Astrocyte (in vitro differentiated cells and primary cell): Measurements from ENCODE around the gene ARMC12. TPM values are rescaled to one million over a fixed set of nuclear protein-coding genes. Genes with fewer than 3 reads are reported as not detected.

Experiments
- DNase-seq: peaks from one replicate; pipeline ENCODE4 v3.0.0-alpha.2; 2010; ENCODE audit warnings: low read depth
- FAIRE-seq: peaks from 2 replicates; lab custom pipeline; 2011; peaks lifted over from hg19 to GRCh38; lab: Jason Lieb, UNC
- H2AFZ ChIP-seq: 2 replicates; pipeline ENCODE4 v1.6.0; 2012; ENCODE audit warnings: low read depth, low read length, inconsistent platforms
- H3K27ac ChIP-seq: 2 replicates; pipeline ENCODE4 v1.5.1; 2011; ENCODE audit warnings: low read depth, low read length, inconsistent platforms
- H3K27me3 ChIP-seq: 2 replicates; pipeline ENCODE4 v1.6.0; 2011; ENCODE audit warnings: low read length, inconsistent platforms; ENCODE audit not compliant: insufficient read depth
- H3K36me3 ChIP-seq: 2 replicates; pipeline ENCODE4 v1.5.1; 2011; ENCODE audit warnings: low read length, inconsistent platforms; ENCODE audit not compliant: insufficient read depth
- H3K4me1 ChIP-seq: 2 replicates; pipeline ENCODE4 v1.5.1; 2011; ENCODE audit warnings: low read length, inconsistent platforms; ENCODE audit not compliant: insufficient read depth
- H3K4me2 ChIP-seq: 2 replicates; pipeline ENCODE4 v1.6.0; 2012; ENCODE audit warnings: low read length, inconsistent platforms
- H3K4me3 ChIP-seq: 2 replicates; pipeline ENCODE4 v1.5.1; 2011; ENCODE audit warnings: low read depth, mild to moderate bottlenecking, low read length, inconsistent platforms; ENCODE audit not compliant: insufficient read depth
- H3K79me2 ChIP-seq: 2 replicates; pipeline ENCODE4 v1.6.0; 2012; ENCODE audit warnings: mild to moderate bottlenecking, low read length, inconsistent platforms; ENCODE audit not compliant: insufficient read depth
- H3K9ac ChIP-seq: 2 replicates; pipeline ENCODE4 v1.6.0; 2012; ENCODE audit warnings: mild to moderate bottlenecking, low read length, inconsistent platforms
- H3K9me3 ChIP-seq: 2 replicates; pipeline ENCODE4 v1.5.1; 2012; ENCODE audit warnings: low read depth, mild to moderate bottlenecking, low read length, inconsistent platforms; ENCODE audit not compliant: insufficient read depth
- H4K20me1 ChIP-seq: 2 replicates; pipeline ENCODE4 v1.6.0; 2012; ENCODE audit warnings: low read length, inconsistent platforms; ENCODE audit not compliant: insufficient read depth
- H3K27ac Mint-ChIP-seq: one replicate; pipeline ENCODE4 v1.8.0; 2021; ENCODE audit warnings: mild to moderate bottlenecking, mixed read lengths; ENCODE audit not compliant: unreplicated experiment
- H3K27me3 Mint-ChIP-seq: one replicate; pipeline ENCODE4 v1.8.0; 2021; ENCODE audit warnings: low read depth, mixed read lengths; ENCODE audit not compliant: unreplicated experiment
- H3K36me3 Mint-ChIP-seq: one replicate; pipeline ENCODE4 v1.8.0; 2021; ENCODE audit warnings: low read depth, mixed read lengths; ENCODE audit not compliant: unreplicated experiment
- H3K4me1 Mint-ChIP-seq: one replicate; pipeline ENCODE4 v1.8.0; 2021; ENCODE audit warnings: low read depth, mixed read lengths; ENCODE audit not compliant: unreplicated experiment
- H3K4me3 Mint-ChIP-seq: one replicate; pipeline ENCODE4 v1.8.0; 2021; ENCODE audit warnings: mild to moderate bottlenecking, moderate library complexity, mixed read lengths; ENCODE audit not compliant: unreplicated experiment
- H3K9me3 Mint-ChIP-seq: one replicate; pipeline ENCODE4 v1.8.0; 2021; ENCODE audit warnings: mild to moderate bottlenecking, mixed read lengths; ENCODE audit not compliant: unreplicated experiment
- EZH2 ChIP-seq: IDR thresholded peaks from 2 replicates; pipeline ENCODE4 v1.6.1; 2012; ENCODE audit warnings: mild to moderate bottlenecking, low read length, inconsistent platforms; ENCODE audit not compliant: insufficient read depth
- total RNA-seq: library from RNA; stranded (reverse); gene quantifications from 2 replicates; pipeline ENCODE4 v1.2.1, GENCODE V29; 2021
- TF ChIP-seq, protein P1 (sequence below): IDR thresholded peaks from 2 replicates; pipeline ENCODE4 v1.5.1; 2011; ENCODE audit warnings: low read depth, mild to moderate bottlenecking, inconsistent platforms, low read length, moderate library complexity; ENCODE audit not compliant: insufficient read depth

The ARMC12 gene
- total RNA-seq, 1 donor from 2014 or later: 0.25 TPM

DNA sequence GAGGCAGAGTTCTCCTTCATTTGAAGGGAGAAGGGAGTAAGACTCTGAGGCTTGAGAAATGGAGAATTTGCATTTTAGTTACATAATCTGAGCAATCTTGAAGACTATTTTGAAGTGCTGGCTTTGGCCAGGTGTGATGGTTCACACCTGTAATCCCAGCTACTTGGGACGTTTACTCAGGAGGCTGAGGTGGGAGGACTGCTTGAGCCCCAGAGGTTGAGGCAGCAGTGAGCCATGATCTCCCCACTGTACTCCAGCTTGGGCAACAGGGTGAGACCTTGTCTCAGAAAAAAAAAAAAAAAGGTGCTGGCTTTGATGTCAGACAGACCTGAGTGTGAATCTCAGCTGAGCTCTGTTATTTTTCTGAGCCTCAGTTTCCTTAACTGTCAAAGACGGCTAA lies 12.4 kb upstream of the ARMC12 start:
- FAIRE-seq (no peak), DNase-seq (no peak)
- Mint-ChIP-seq H3K36me3 (no peaks in the 10 kb centered on the region), H3K4me3 (no peak overlapping the region), H3K4me1 (peaks cover 38% of the 10 kb centered on the region), H3K27ac (no peak overlapping the region), H3K9me3 (no peaks in the 10 kb centered on the region), H3K27me3 (peaks cover 24% of the 10 kb centered on the region)
- Histone ChIP-seq H3K27ac (no peak overlapping the region), H3K9ac (no peak overlapping the region), H3K4me2 (no peak overlapping the region), H3K79me2 (no peaks in the 10 kb centered on the region), H2AFZ (no peak overlapping the region), H3K4me1 (peaks cover 39% of the 10 kb centered on the region), H3K36me3 (no peaks in the 10 kb centered on the region), H3K9me3 (no peaks in the 10 kb centered on the region), H3K4me3 (no peak overlapping the region), H3K27me3 (no peaks in the 10 kb centered on the region), H4K20me1 (no peaks in the 10 kb centered on the region)
- no peak for TF ChIP-seq EZH2
- TF ChIP-seq, protein P1, sequence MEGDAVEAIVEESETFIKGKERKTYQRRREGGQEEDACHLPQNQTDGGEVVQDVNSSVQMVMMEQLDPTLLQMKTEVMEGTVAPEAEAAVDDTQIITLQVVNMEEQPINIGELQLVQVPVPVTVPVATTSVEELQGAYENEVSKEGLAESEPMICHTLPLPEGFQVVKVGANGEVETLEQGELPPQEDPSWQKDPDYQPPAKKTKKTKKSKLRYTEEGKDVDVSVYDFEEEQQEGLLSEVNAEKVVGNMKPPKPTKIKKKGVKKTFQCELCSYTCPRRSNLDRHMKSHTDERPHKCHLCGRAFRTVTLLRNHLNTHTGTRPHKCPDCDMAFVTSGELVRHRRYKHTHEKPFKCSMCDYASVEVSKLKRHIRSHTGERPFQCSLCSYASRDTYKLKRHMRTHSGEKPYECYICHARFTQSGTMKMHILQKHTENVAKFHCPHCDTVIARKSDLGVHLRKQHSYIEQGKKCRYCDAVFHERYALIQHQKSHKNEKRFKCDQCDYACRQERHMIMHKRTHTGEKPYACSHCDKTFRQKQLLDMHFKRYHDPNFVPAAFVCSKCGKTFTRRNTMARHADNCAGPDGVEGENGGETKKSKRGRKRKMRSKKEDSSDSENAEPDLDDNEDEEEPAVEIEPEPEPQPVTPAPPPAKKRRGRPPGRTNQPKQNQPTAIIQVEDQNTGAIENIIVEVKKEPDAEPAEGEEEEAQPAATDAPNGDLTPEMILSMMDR: no peak

DNA sequence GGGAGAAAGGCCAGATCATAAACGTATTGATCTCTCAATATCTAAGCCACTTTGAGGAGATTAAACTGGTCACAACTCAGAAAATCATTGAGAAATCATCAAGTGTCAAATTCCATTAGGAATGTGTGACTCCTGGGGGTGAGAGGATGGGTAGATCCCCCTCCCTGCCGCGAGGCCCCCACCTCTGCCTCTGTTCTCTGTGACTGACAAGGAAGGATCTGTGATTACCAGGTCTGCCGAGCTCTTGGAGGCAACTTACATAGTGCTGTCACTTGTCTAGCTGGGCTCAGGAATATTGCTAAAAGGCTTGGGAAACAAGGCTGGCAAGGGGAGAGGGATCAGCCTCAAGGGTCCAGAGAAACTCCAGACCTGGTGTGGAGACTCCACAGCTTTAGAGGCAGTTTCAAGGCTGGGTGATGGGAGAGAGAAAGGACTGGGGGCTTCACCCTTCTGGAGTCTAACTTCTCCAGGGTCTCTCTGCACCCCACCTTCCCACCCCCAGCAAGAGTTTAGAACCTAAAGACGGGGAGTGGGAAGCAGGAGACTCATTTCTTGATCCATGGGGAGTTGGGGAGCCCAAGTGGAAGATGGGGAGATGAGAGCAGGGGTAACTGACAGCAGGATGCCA lies 11.6 kb upstream of the ARMC12 start:
- H4K20me1 ChIP-seq: no peaks in the 10 kb centered on the region
- Mint-ChIP-seq H3K27me3 (peaks cover 29% of the 10 kb centered on the region), H3K9me3 (no peaks in the 10 kb centered on the region), H3K4me1 (peaks cover 32% of the 10 kb centered on the region), H3K36me3 (no peaks in the 10 kb centered on the region), H3K4me3 (no peak overlapping the region), H3K27ac (no peak overlapping the region)
- no peaks in the 10 kb centered on the region for H3K36me3 ChIP-seq
- H3K9ac ChIP-seq: no peak overlapping the region
- FAIRE-seq: no peak
- no peak overlapping the region for H3K4me2 ChIP-seq
- TF ChIP-seq, protein P1: no peak
- no peak for TF ChIP-seq EZH2
- H3K27ac ChIP-seq: no peak overlapping the region
- no peak overlapping the region for H2AFZ ChIP-seq
- no peaks in the 10 kb centered on the region for H3K79me2 ChIP-seq
- DNase-seq: no peak
- no peak overlapping the region for H3K4me3 ChIP-seq
- H3K9me3 ChIP-seq: no peaks in the 10 kb centered on the region
- H3K4me1 ChIP-seq: peaks cover 32% of the 10 kb centered on the region
- H3K27me3 ChIP-seq: no peaks in the 10 kb centered on the region

DNA sequence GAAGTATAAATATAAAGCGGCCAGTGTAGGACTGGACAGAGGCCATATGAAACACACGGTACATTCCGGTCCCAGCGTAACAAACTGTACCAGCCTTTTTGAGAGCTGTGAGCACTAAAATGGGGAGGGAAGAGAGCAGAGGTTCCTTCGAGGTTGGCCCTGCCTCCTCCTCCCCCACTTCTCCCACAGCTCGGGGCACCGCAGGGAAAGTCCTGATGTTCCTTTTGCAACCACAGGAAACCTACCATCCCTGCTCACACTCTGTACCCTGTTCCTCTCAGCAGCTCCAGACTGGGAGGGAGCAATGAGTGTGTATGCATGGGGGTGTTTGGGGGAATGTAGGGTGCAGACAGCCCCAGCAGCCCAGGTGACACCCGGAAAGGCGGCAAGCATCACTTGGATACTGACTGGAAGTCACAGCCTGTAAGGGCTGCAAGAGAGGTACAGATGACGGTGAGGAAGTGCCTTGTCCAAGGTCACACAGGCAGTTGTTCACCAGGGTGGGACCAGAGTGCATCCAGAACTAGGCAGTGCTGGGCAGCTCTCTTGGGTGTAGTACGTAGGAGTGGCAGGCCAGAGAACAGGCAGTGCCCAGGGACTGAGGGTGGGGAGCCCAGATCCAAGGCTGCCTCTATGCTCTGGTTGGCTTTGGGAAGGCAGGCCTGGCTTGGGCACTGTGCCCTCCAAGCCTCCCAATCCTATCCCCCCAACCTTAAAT lies 11.0 kb upstream of the ARMC12 start:
- Histone ChIP-seq H3K4me3 (no peak overlapping the region), H3K4me1 (peaks cover 25% of the 10 kb centered on the region), H3K36me3 (no peaks in the 10 kb centered on the region), H3K9ac (no peak overlapping the region), H2AFZ (no peak overlapping the region), H3K9me3 (no peaks in the 10 kb centered on the region), H3K4me2 (no peak overlapping the region), H3K27ac (no peak overlapping the region), H4K20me1 (no peaks in the 10 kb centered on the region), H3K27me3 (no peaks in the 10 kb centered on the region), H3K79me2 (no peaks in the 10 kb centered on the region)
- H3K4me3 Mint-ChIP-seq: no peak overlapping the region
- H3K9me3 Mint-ChIP-seq: no peaks in the 10 kb centered on the region
- peaks cover 25% of the 10 kb centered on the region for H3K4me1 Mint-ChIP-seq
- peak overlapping the region; percentile 36 for H3K27ac Mint-ChIP-seq
- FAIRE-seq: no peak
- no peak for DNase-seq
- H3K36me3 Mint-ChIP-seq: no peaks in the 10 kb centered on the region
- TF ChIP-seq, protein P1: no peak
- TF ChIP-seq EZH2: no peak
- H3K27me3 Mint-ChIP-seq: peaks cover 31% of the 10 kb centered on the region
